Upper lobe of right lung (tissue), 1 donor: ENCODE results near the gene FLII. TPM values are rescaled to one million over a fixed set of nuclear protein-coding genes. Genes with fewer than 3 reads are reported as not detected.

ENCODE experiments used
- ATAC-seq: fragments of 200-7000 bp; cut with Tn5 transposase; one replicate; pipeline ENCODE4 v1.9.1; 2020; ENCODE audit warnings: mild to moderate bottlenecking, moderate library complexity
- DNase-seq: peaks from one replicate; pipeline ENCODE4 v3.0.0-alpha.2; 2020
- H3K27ac ChIP-seq: fragments of 200-600 bp; one replicate; pipeline ENCODE4 v1.8.0; 2022
- H3K27me3 ChIP-seq: fragments of 200-600 bp; one replicate; pipeline ENCODE4 v1.8.0; 2022; ENCODE audit warnings: mild to moderate bottlenecking
- H3K36me3 ChIP-seq: fragments of 200-600 bp; one replicate; pipeline ENCODE4 v1.8.0; 2022
- H3K4me1 ChIP-seq: fragments of 200-600 bp; one replicate; pipeline ENCODE4 v1.8.0; 2022
- H3K4me3 ChIP-seq: fragments of 200-600 bp; one replicate; pipeline ENCODE4 v1.8.0; 2022; ENCODE audit warnings: mild to moderate bottlenecking
- H3K9me3 ChIP-seq: fragments of 200-600 bp; one replicate; pipeline ENCODE4 v1.8.0; 2022
- CTCF ChIP-seq: fragments of 200-600 bp; IDR thresholded peaks from one replicate; pipeline ENCODE4 v1.8.0; 2022; ENCODE audit warnings: antibody characterized with exemption
- intact Hi-C: fragments of 100-400 bp; cut with DNase I; formaldehyde crosslinking; loops from one replicate; pipeline ENCODE4 v1.11.0; 2022
- total RNA-seq: library from RNA; stranded (reverse); fragmentation: NEBNext Ultra II Directional; extraction: Animal tissue kit (Norgen Biotek cat#: 25700); gene quantifications from one replicate; pipeline ENCODE4 v1.2.1, GENCODE V29; 2021
- donor health status: DM: no; HTN: yes; CAD: no; lungs with severe emphysema.

FLII gene
- total RNA-seq, 1 donor from 2014 or later: 295 TPM

- no peak for DNase-seq
Observed at GRCh38 chr17:18246109-18246725, 12.3 kb downstream of the FLII start.

GRCh38 chr17:18245038-18245776, 13.3 kb downstream of the FLII start:
- no peak for TF ChIP-seq CTCF
- intact Hi-C loops: no loop called here
- H3K27me3 ChIP-seq: no peaks in the 10 kb centered on the region
- DNase-seq (no peak), ATAC-seq (no peak)
- H3K27ac ChIP-seq: no peak overlapping the region
- H3K9me3 ChIP-seq: no peaks in the 10 kb centered on the region
- H3K4me3 ChIP-seq: no peak overlapping the region
- H3K4me1 ChIP-seq: no peaks in the 10 kb centered on the region
- H3K36me3 ChIP-seq: peaks cover 60% of the 10 kb centered on the region

More at GRCh38 chr17:18246109-18246725, 12.3 kb downstream of the FLII start:
- no peaks in the 10 kb centered on the region for H3K4me1 ChIP-seq
- H3K4me3 ChIP-seq: no peak overlapping the region
- no peaks in the 10 kb centered on the region for H3K9me3 ChIP-seq
- no peaks in the 10 kb centered on the region for H3K27me3 ChIP-seq
- ATAC-seq: no peak
- intact Hi-C loops: no loop called here
- peaks cover 70% of the 10 kb centered on the region for H3K36me3 ChIP-seq
- no peak for TF ChIP-seq CTCF
- no peak overlapping the region for H3K27ac ChIP-seq

GRCh38 chr17:18241229-18241871, 17.2 kb downstream of the FLII start:
- Histone ChIP-seq H3K9me3 (no peaks in the 10 kb centered on the region), H3K36me3 (peaks cover 35% of the 10 kb centered on the region), H3K27me3 (no peaks in the 10 kb centered on the region), H3K4me1 (no peaks in the 10 kb centered on the region), H3K4me3 (no peak overlapping the region), H3K27ac (no peak overlapping the region)
- no peak for TF ChIP-seq CTCF
- ATAC-seq (no peak), DNase-seq (no peak)
- intact Hi-C loops: no loop called here

GRCh38 chr17:18240449-18240848, 18.1 kb downstream of the FLII start:
- no peak for TF ChIP-seq CTCF
- H3K4me1 ChIP-seq: no peaks in the 10 kb centered on the region
- H3K9me3 ChIP-seq: no peaks in the 10 kb centered on the region
- H3K27ac ChIP-seq: no peak overlapping the region
- H3K4me3 ChIP-seq: no peak overlapping the region
- intact Hi-C loops: no loop called here
- DNase-seq: no peak
- H3K27me3 ChIP-seq: no peaks in the 10 kb centered on the region
- no peak for ATAC-seq
- H3K36me3 ChIP-seq: peaks cover 26% of the 10 kb centered on the region

- no peak for DNase-seq
- no peak for TF ChIP-seq CTCF
- no peak for ATAC-seq
- H3K36me3 ChIP-seq: peaks cover 15% of the 10 kb centered on the region
- H3K9me3 ChIP-seq: no peaks in the 10 kb centered on the region
- H3K27me3 ChIP-seq: no peaks in the 10 kb centered on the region
- H3K4me3 ChIP-seq: no peak overlapping the region
- H3K4me1 ChIP-seq: no peaks in the 10 kb centered on the region
- no peak overlapping the region for H3K27ac ChIP-seq
- intact Hi-C loops: no loop called here
Observed at GRCh38 chr17:18238299-18238698, 20.2 kb downstream of the FLII start.
